ENCODE data around the gene GTF3A. TPM values are rescaled to one million over a fixed set of nuclear protein-coding genes. Genes with fewer than 3 reads are reported as not detected.

Gene GTF3A
- total RNA-seq, result 100 to 1,000 TPM; 141 to 201 (median 159) TPM
- polyA plus RNA-seq, result 100 to 1,000 TPM; 228 to 285 (median 231) TPM
- long read RNA-seq, donor 1, transcript GTF3A-201 (9 exons, 1,383 nt), result major isoform, 93 of 174 reads
- long read RNA-seq, donor 1, transcript GTF3A-202 (8 exons, 1,191 nt), result minor isoform, 26 of 174 reads
- long read RNA-seq, donor 1, partial matches to known transcripts, result 7 of 174 reads
- long read RNA-seq, donor 1, other reads (novel, unspliced or antisense), result 47 of 174 reads
- long read RNA-seq, donor 2, transcript GTF3A-202 (8 exons, 1,191 nt), result minor isoform, 35 of 233 reads
- long read RNA-seq, donor 2, transcript GTF3A-201 (9 exons, 1,383 nt), result major isoform, 118 of 233 reads
- long read RNA-seq, donor 2, partial matches to known transcripts, result 6 of 233 reads
- long read RNA-seq, donor 2, other reads (novel, unspliced or antisense), result 73 of 233 reads

DNA sequence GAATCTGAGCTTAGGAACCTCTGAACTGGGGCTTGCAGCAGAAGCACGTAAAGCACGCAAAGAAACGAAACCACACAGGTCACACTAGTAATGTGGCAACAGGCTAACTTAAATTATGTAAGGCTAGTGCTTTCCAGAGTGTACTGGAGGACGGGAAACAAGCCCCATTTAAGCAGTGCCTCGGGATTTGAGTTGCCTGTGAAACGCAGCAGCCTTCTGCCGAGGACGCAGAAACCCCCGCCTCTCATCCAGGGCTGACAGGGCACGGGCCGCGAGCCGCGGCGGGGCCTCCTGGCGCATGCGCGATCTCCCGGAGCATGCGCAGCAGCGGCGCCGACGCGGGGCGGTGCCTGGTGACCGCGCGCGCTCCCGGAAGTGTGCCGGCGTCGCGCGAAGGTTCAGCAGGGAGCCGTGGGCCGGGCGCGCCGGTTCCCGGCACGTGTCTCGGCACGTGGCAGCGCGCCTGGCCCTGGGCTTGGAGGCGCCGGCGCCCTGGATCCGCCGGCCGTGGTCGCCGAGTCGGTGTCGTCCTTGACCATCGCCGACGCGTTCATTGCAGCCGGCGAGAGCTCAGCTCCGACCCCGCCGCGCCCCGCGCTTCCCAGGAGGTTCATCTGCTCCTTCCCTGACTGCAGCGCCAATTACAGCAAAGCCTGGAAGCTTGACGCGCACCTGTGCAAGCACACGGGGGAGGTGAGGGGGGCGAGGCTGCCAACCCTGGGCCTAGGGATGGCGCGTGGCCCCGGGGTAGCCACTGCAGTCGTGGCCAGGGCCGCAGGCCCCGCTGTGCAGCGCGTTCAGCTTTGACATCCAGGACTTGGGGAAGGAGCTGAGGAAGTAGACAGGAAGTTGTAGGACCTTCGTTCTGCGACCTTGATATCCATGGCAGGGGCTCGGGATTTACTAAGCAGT, at the start of gene GTF3A:
GTF3A (plus strand) TSS at position 374 of the 912 bp plus-strand sequence.
- Histone ChIP-seq H3K36me3 (ENCODE audit: insufficient read depth in 1 of 2, low read depth in 1 of 2) (peaks cover 3 to 28% of the 10 kb centered on the region in 2 donors), H3K27ac (peak within 1 kb of the TSS; percentile 100), H3K4me3 (peak within 1 kb of the TSS; percentile 93), H3K4me1 (peaks cover 27% of the 10 kb centered on the region), H3K27me3 (ENCODE audit: insufficient read depth in 3 of 3, low read length in 2 of 3) (no peaks in the 10 kb centered on the region), H3K9me3 (no peaks in the 10 kb centered on the region)
- intact Hi-C loops (cut with DNase I), result loop anchor here (5.0 to 10.0 kb wide), 3 partner anchors 170 to 200 kb away; partner anchors contain the start of genes RPL21 (in 2 of the 2), LNX2 (in 1 of the 2) and POLR1D (in 1 of the 2)
- WGBS, 3 donors, result 0% methylated on average over 60 to 85 of the region's 85 CpGs
- TF ChIP-seq, protein P1, sequence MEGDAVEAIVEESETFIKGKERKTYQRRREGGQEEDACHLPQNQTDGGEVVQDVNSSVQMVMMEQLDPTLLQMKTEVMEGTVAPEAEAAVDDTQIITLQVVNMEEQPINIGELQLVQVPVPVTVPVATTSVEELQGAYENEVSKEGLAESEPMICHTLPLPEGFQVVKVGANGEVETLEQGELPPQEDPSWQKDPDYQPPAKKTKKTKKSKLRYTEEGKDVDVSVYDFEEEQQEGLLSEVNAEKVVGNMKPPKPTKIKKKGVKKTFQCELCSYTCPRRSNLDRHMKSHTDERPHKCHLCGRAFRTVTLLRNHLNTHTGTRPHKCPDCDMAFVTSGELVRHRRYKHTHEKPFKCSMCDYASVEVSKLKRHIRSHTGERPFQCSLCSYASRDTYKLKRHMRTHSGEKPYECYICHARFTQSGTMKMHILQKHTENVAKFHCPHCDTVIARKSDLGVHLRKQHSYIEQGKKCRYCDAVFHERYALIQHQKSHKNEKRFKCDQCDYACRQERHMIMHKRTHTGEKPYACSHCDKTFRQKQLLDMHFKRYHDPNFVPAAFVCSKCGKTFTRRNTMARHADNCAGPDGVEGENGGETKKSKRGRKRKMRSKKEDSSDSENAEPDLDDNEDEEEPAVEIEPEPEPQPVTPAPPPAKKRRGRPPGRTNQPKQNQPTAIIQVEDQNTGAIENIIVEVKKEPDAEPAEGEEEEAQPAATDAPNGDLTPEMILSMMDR (IDR thresholded peaks at IDR 0.05), result no peak
- ATAC-seq (peak; percentile 90 to 92 (median 92)), DNase-seq (peak; percentile 89 to 93)

DNA sequence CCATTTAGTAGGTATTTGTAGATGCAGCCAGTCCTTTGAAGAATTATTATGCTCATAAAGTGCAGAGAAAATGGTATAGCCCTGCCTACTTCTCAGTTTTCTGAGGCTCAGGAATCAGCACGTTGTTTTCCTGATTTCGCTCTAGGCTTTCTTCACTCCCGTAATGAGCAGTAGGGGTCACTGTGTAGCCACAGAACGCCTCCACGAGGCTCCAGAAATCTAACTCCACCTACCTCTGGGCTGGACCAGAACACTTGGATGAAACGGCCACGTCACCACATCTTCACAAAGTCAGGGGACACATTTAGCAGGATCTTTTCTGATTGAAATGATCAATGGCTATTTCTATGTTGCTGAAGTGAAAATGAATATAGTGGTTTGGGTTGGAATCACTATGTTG, 49.8 kb upstream of the GTF3A start:
- peak; percentile 31 to 62 for DNase-seq
- H3K4me3 ChIP-seq, result no peak overlapping the region
- H3K27ac ChIP-seq, result no peak overlapping the region
- intact Hi-C loops (cut with DNase I), result loop anchor here (10.0 kb wide), 2 partner anchors 160 to 340 kb away; no protein-coding TSS in a partner anchor
- H3K36me3 ChIP-seq (ENCODE audit: insufficient read depth in 1 of 2, low read depth in 1 of 2), result no peaks in the 10 kb centered on the region
- peak; percentile 93 to 99 (median 96) for ATAC-seq
- peaks cover 0 to 13% (median 2%) of the 10 kb centered on the region in 3 donors for H3K27me3 ChIP-seq (ENCODE audit: insufficient read depth in 3 of 3, low read length in 2 of 3)
- 0 to 1% (median 1%) methylated on average over 7 of the region's 7 CpGs for WGBS, 3 donors
- TF ChIP-seq, protein P1 (IDR thresholded peaks at IDR 0.05), result peak; percentile 78
- H3K4me1 ChIP-seq, result no peaks in the 10 kb centered on the region
- H3K9me3 ChIP-seq, result no peaks in the 10 kb centered on the region

DNA sequence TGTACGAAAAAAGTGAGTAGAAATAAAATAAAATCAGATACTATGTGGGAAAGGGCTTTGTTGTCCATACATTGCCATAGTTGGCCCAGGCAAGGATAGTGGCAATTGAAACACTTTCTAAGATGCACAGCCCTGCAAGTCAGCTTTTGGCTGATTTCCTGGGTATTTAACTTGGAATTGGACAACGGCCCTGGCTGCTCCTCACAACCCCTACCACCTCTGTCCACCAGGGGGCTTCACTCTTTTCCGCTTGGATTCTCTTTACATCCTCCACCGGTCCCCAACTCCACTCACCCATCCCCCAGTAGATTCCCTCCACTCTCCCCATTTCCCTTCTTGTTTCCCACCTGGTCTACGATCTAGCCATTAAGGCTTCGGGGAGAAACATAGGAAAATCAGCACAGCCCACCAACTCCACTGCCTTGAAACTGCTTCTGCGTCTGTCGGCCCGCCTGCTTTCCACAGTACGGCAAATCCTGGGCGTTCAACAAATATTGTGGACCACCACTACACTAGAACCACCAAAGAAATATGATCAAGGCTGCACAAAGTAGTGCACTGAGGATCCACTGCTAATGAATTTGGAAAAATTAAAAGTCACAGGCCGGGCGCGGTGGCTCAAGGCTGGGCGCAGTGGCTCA, 48.6 kb upstream of the GTF3A start:
- intact Hi-C loops (cut with DNase I), result loop anchor here (10.0 kb wide), 2 partner anchors 159 to 339 kb away; no protein-coding TSS in a partner anchor
- 62 to 65% (median 62%) methylated on average over 15 of the region's 15 CpGs for WGBS, 3 donors
- Histone ChIP-seq H3K27me3 (ENCODE audit: insufficient read depth in 3 of 3, low read length in 2 of 3) (peaks cover 0 to 13% (median 2%) of the 10 kb centered on the region in 3 donors), H3K4me1 (no peaks in the 10 kb centered on the region), H3K4me3 (no peak overlapping the region), H3K36me3 (ENCODE audit: insufficient read depth in 1 of 2, low read depth in 1 of 2) (no peaks in the 10 kb centered on the region), H3K27ac (no peak overlapping the region), H3K9me3 (no peaks in the 10 kb centered on the region)
- ATAC-seq, result peak; percentile 53 to 86 (median 66)
- peak; percentile 49 to 62 for DNase-seq
- TF ChIP-seq, protein P1 (IDR thresholded peaks at IDR 0.05), result peak; percentile 71

DNA sequence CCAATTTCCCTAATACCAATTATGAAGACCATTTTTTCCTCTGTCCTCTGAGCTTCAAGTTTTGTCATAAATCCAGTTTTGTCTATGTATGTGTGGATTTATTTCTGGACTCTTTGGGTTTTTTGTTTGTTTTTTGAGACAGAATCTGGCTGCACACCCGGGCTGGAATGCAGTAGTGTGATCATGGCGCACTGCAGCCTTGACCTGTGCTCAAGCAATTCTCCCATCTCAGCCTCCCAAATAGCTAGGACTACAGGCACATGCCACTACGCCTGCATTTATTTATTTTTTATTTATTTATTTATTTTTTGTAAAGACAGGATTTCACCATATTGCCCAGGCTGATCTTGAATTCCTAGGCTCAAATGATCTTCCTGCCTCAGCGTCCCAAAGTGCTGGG, 45.3 kb upstream of the GTF3A start:
- Histone ChIP-seq H3K27ac (no peak overlapping the region), H3K27me3 (ENCODE audit: insufficient read depth in 3 of 3, low read length in 2 of 3) (peaks cover 0 to 3% (median 0%) of the 10 kb centered on the region in 3 donors), H3K36me3 (ENCODE audit: insufficient read depth in 1 of 2, low read depth in 1 of 2) (no peaks in the 10 kb centered on the region), H3K4me1 (no peaks in the 10 kb centered on the region), H3K9me3 (no peaks in the 10 kb centered on the region), H3K4me3 (no peak overlapping the region)
- DNase-seq (no peak), ATAC-seq (no peak)
- TF ChIP-seq, protein P1 (IDR thresholded peaks at IDR 0.05), result no peak
- 83 to 84% (median 84%) methylated on average over 4 of the region's 4 CpGs for WGBS, 3 donors
- intact Hi-C loops (cut with DNase I), result loop anchor here (10.0 kb wide), 2 partner anchors 156 to 336 kb away; no protein-coding TSS in a partner anchor
